Endothelial cell of umbilical vein (primary cell): ENCODE data around the gene PTPRO. TPM values are rescaled to one million over a fixed set of nuclear protein-coding genes. Genes with fewer than 3 reads are reported as not detected.

Experiments used
- BruUV-seq: library from RNA; stranded (reverse); fragments of 400-500 nt; replicated peaks from 2 replicates; lab custom pipeline; 2021; lab: Mats Ljungman, UMichigan
- CTCF ChIA-PET: fragments of 300-600, 350-600 bp; sonication (Branson Sonifier 250); formaldehyde crosslinking; loops from one replicate; lab custom pipeline; 2021; ENCODE audit warnings: antibody characterized with exemption, inconsistent platforms; lab: Charles Lee
- POLR2A ChIA-PET: fragments of 300-600, 350-600 bp; sonication (Branson Sonifier 250); formaldehyde crosslinking; loops from one replicate; lab custom pipeline; 2021; ENCODE audit warnings: antibody characterized with exemption, inconsistent platforms; lab: Charles Lee
- DNase-seq: peaks from one replicate; pipeline ENCODE4 v3.0.0-alpha.2; 2011; ENCODE audit warnings: low read depth, low spot score
- FAIRE-seq: peaks from 2 replicates; lab custom pipeline; 2011; peaks lifted over from hg19 to GRCh38; lab: Jason Lieb, UNC
- H2AFZ ChIP-seq: 2 replicates; pipeline ENCODE4 v1.6.0; 2012; ENCODE audit warnings: low read depth, low read length, control low read depth, inconsistent platforms
- H3K27ac ChIP-seq: 2 replicates; pipeline ENCODE4 v1.5.1; 2011; ENCODE audit warnings: low read depth, mild to moderate bottlenecking, control low read depth, low read length, moderate library complexity; ENCODE audit not compliant: insufficient read depth
- H3K27me3 ChIP-seq, 2 experiments: 2 replicates each; pipeline versions ENCODE4 v1.6.0 to v1.6.1; 2011; ENCODE audit warnings: low read length in 2 of 2, mixed read lengths in 1 of 2; ENCODE audit not compliant: control insufficient read depth in 2 of 2, insufficient read depth in 2 of 2
- H3K36me3 ChIP-seq, 2 experiments: 2 replicates in 1 of 2; 3 replicates in 1 of 2; pipeline ENCODE4 v1.5.1; 2011; ENCODE audit warnings: low read length in 2 of 2, mild to moderate bottlenecking in 1 of 2, moderate library complexity in 1 of 2; ENCODE audit not compliant: control insufficient read depth in 2 of 2, insufficient read depth in 2 of 2; ENCODE audit errors: extremely low read depth in 1 of 2
- H3K4me1 ChIP-seq: 3 replicates; pipeline ENCODE4 v1.5.1; 2011; ENCODE audit warnings: mild to moderate bottlenecking, low read length; ENCODE audit not compliant: control insufficient read depth, insufficient read depth; ENCODE audit errors: extremely low read depth
- H3K4me2 ChIP-seq: 2 replicates; pipeline ENCODE4 v1.6.1; 2011; ENCODE audit warnings: low read length, control low read depth, mixed read lengths; ENCODE audit not compliant: insufficient read depth
- H3K4me3 ChIP-seq, 3 experiments: fragments of 200-600 bp in 1 of 3; sonication (generic), shearing (Covaris generic) in 1 of 3; replicated peaks in 1 of 3; 2 replicates each; pipeline ENCODE4 v1.5.1; 2011 to 2016; ENCODE audit warnings: control low read depth in 3 of 3, low read length in 3 of 3, mild to moderate bottlenecking in 2 of 3, inconsistent platforms in 1 of 3, low read depth in 1 of 3, moderate library complexity in 1 of 3; ENCODE audit not compliant: insufficient read depth in 1 of 3
- H3K79me2 ChIP-seq: 2 replicates; pipeline ENCODE4 v1.6.0; 2012; ENCODE audit warnings: low read length, inconsistent platforms; ENCODE audit not compliant: control insufficient read depth, insufficient read depth
- H3K9ac ChIP-seq: replicated peaks from 2 replicates; pipeline ENCODE3; 2011; ENCODE audit warnings: low read length, control low read depth; ENCODE audit not compliant: insufficient read depth; ENCODE audit errors: extremely low read depth
- H3K9me1 ChIP-seq: replicated peaks from 3 replicates; pipeline ENCODE4 v1.6.0; 2011; ENCODE audit warnings: mild to moderate bottlenecking, low read length; ENCODE audit not compliant: control insufficient read depth, insufficient read depth; ENCODE audit errors: extremely low read depth
- H3K9me3 ChIP-seq: replicated peaks from 2 replicates; pipeline ENCODE4 v1.5.1; 2012; ENCODE audit warnings: low read length, inconsistent platforms; ENCODE audit not compliant: control insufficient read depth, insufficient read depth
- H4K20me1 ChIP-seq: replicated peaks from 2 replicates; pipeline ENCODE3; 2011; ENCODE audit warnings: mild to moderate bottlenecking, low read length; ENCODE audit not compliant: control insufficient read depth, insufficient read depth; ENCODE audit errors: extremely low read depth
- CTCF ChIP-seq, 2 donors: IDR thresholded peaks; 1 replicate in 1 of 2; 2 replicates in 1 of 2; pipeline ENCODE4 v1.5.1; 2011; ENCODE audit warnings: low read length in 2 of 2, mild to moderate bottlenecking in 2 of 2, moderate library complexity in 2 of 2, control low read depth in 1 of 2, inconsistent platforms in 1 of 2, low read depth in 1 of 2; ENCODE audit not compliant: insufficient read depth in 1 of 2; ENCODE audit errors: extremely low read depth in 1 of 2
- GATA2 ChIP-seq: IDR thresholded peaks from 2 replicates; pipeline ENCODE4 v1.7.0; 2011; ENCODE audit warnings: low read depth, mild to moderate bottlenecking, moderate library complexity, mixed read lengths, low read length; ENCODE audit not compliant: insufficient read length, insufficient read depth
- MAX ChIP-seq: IDR thresholded peaks from 2 replicates; pipeline ENCODE4 v1.6.1; 2011; ENCODE audit not compliant: insufficient read depth, insufficient read length
- POLR2A ChIP-seq: IDR thresholded peaks from 2 replicates; pipeline ENCODE4 v1.6.1; 2012; ENCODE audit warnings: low read depth, mild to moderate bottlenecking, control low read depth, low read length
- POLR2AphosphoS5 ChIP-seq: IDR thresholded peaks from 2 replicates; pipeline ENCODE4 v1.6.1; 2012; ENCODE audit warnings: low read depth, mild to moderate bottlenecking, control low read depth, low read length, moderate library complexity; ENCODE audit not compliant: insufficient read depth
- dilution Hi-C: fragments of 300-500 bp; cut with MboI; formaldehyde crosslinking; loops from one replicate; pipeline ENCODE4 v1.15.0; 2019; ENCODE audit warnings: low sequenced_read_pairs; ENCODE audit not compliant: extremely low pct_ligation_motif_present
- intact Hi-C: fragments of 100-400 bp; cut with micrococcal nuclease; formaldehyde crosslinking; loops from one replicate; pipeline ENCODE4 v1.10.0; 2022
- polyA plus RNA-seq, 4 experiments: library from polyadenylated mRNA; depleted of rRNA in 3 of 4; stranded (reverse) in 3 of 4; unstranded in 1 of 4; fragments of >200 nt; gene quantifications; 2 replicates each; pipeline versions ENCODE4 v1.2.1 to v1.2.3, GENCODE V29; 2011 to 2012; ENCODE audit warnings: missing spikeins in 1 of 4
- total RNA-seq: library from RNA; stranded (reverse); gene quantifications from 2 replicates; pipeline ENCODE4 v1.2.3, GENCODE V29; 2021

Gene PTPRO
- total and polyA plus RNA-seq, 2 donors (not counting 3 experiments of a cell fraction or from before 2014, with no cell fraction given): not detected

DNA sequence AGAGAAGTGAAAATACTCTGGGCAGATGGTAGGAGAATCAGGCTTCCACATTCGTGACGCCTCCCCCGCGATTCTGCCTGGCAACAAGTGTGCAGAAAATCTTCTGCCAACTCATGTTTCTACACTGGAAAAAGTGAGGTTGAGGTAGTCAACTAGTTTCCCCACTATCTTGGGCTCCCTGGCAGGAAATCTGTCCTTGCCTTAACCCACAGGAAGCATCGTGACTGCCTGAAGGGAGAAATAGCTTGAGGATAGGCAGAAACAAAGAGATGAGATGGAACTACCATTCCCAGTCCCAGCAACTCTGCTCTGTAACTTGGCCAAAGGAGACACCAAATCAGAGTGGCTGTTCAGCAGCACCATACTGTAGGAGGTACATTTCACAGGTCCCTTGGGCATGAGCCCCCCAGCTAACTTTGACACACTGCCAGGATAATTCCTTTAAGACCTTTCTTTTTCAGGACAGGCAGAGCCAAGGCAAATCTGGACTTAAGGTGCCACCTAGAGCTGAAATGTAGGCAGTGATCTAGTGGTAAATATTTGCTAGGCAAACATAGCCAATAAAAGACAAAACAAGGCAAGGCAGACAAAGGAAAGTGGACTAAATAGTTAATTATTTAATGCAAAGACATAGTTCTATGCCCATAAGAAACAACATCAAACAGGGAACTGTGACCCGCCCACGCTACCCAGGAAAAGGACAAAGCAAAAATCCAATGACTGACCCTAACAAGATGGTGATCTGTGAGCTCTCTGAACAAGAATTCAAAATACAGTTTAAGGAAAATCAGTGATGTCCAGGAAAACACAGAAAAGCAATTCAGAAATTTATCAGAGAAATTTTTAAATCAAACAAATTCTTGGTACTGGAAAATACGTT lies 205.1 kb downstream of the PTPRO start:
- Histone ChIP-seq H2AFZ (peak overlapping the region; percentile 15), H3K4me2 (no peak overlapping the region), H3K9ac (no peak overlapping the region), H3K27ac (no peak overlapping the region), H4K20me1 (no peaks in the 10 kb centered on the region), H3K79me2 (no peaks in the 10 kb centered on the region), H3K27me3 (peaks cover 2 to 20% of the 10 kb centered on the region in 2 experiments), H3K4me1 (no peaks in the 10 kb centered on the region), H3K4me3 (no peak overlapping the region), H3K36me3 (no peaks in the 10 kb centered on the region), H3K9me3 (no peaks in the 10 kb centered on the region), H3K9me1 (no peaks in the 10 kb centered on the region)
- FAIRE-seq: no peak
- DNase-seq: peak; percentile 8
- BruUV-seq: no TSS peak
- POLR2A ChIA-PET: no interaction called here
- CTCF ChIA-PET: interaction anchor here (0.7 to 4.5 kb wide), 9 partner anchors 22 to 330 kb away, joined by 3 to 30 read pairs (median 5); partner anchors contain the start of gene RERG
- dilution Hi-C loops (no loop called here), intact Hi-C loops (loop anchor here (10.0 kb wide), 1 partner anchor 803 kb away; no protein-coding TSS in a partner anchor)
- TF ChIP-seq POLR2AphosphoS5 (no peak), GATA2 (no peak), MAX (no peak), POLR2A (no peak), CTCF (IDR thresholded peaks at IDR 0.05; ENCODE audit: extremely low read depth in 1 of 2, insufficient read depth in 1 of 2, low read depth in 1 of 2, low read length in 2 of 2) (peak in 1 of 2 donors; percentile 5)
